Esophagus mucosa (tissue), 1 donor: ENCODE results near the gene SANBR. TPM values are rescaled to one million over a fixed set of nuclear protein-coding genes. Genes with fewer than 3 reads are reported as not detected.
"Not testable (repeated sequence)": the region's sequence is repeated elsewhere in the genome, so short reads cannot be mapped to it uniquely, and the experiment has no call there.

Experiments used
- ATAC-seq: fragments of 200-7000 bp; cut with Tn5 transposase; one replicate; pipeline ENCODE4 v1.9.1; 2020
- total RNA-seq: library from RNA; stranded (reverse); gene quantifications from one replicate; pipeline ENCODE4 v1.2.4, GENCODE V29; 2023
- donor health status: DM: yes; HTN: yes; CAD: no.

Gene SANBR
- total RNA-seq = 5.3 TPM

DNA sequence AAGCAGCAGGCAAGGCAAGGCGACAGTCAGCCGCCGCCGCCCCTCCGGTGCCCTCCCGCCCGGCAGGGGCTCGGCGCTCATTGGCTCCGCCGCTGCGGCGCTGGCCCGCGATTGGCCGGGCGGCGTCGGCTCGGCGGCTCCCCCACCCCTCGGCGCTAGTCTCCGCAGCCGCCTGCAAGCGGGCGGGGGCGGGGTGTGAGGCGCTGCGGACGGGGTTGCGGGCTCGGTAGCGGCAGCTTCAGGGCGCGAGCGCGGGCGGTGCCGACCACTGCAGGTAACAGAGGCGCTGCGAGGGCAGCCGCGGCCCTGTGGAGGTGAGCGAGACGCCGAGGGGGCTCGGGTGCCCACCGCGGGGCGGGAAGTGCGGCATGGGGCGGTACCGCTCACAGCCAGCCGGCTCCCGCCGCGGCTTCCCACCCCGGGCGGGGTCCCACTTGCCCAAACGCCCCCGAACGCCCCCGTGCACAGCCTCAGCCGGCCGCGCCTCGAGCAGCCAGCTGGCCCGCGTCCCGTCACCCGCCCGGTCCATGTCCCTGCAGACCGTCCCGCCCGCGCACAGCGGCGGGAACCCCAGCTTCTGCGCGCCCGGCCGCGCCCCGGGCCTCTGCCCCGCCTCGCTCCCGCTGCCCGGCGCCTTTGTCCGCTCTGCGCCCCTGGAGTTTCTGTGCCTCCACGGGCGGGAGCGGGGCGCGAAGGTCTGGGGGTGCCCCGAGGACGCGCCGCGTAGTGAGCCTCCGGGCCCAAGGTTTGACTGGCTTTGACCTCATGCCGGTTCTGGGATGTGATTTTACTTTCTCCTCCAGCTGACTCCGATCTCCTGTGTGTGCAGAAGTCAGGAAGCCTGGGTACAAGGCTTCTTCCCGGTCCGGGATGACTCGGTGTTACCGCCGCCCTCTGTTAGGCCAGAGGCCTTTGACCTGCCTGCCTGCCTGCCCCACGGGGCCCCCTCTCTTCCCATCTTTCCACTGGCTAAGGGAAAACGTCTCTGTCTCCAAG, at the start of gene SANBR:
Gene SANBR, plus strand, starts transcription at position 158 of the 996 bp plus-strand sequence. CDS start 4,480 bp downstream, outside the sequence.
- ATAC-seq = peak; percentile 99

DNA sequence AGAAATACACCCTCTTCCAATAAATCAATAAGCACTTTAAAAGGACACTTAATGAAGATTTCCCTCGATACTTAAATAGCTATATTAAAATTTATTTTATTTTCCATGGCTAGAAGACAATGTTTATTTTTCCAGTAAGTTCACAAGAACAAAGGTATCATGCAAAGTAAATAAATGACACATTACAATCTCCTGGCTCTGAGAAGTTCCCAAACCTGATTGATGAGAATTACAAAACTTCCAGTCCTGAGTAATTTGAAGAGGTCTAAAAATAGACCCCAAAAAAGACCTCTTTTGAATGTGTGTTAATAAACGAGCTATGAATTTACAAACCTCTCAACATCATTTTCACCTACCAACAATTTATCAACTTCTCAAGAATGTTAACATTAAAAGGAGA, 49.7 kb upstream of the SANBR start:
- peak; percentile 41 for ATAC-seq

DNA sequence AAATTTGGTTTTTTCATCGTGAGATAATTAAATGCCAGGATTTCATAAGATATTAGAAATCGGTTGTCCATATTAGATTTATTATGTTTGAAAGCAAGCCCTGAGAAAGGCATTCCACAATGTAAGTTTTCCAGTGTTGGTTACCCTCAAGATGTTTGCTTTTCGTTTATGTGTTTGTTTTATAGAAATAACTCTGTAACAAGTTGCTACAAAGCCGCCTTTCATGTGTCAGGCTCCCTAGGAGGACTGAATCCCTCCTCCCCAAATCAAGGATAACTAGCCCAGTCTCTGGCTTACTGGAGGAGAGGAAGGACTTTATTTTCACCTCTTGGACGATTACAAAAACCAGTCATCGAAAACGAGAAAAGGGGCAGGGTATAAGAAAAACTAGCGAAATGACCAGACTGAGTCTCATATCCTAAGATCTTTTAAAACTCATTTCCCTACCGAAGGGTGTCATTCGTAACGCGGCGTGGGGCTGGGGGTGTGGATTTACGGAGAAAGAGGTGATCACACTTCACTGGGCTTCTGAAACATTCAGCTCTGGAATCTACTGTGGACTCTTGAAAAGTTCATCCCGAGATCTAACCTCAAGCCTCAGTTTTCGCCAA, 49.2 kb upstream of the SANBR start:
- no peak for ATAC-seq

DNA sequence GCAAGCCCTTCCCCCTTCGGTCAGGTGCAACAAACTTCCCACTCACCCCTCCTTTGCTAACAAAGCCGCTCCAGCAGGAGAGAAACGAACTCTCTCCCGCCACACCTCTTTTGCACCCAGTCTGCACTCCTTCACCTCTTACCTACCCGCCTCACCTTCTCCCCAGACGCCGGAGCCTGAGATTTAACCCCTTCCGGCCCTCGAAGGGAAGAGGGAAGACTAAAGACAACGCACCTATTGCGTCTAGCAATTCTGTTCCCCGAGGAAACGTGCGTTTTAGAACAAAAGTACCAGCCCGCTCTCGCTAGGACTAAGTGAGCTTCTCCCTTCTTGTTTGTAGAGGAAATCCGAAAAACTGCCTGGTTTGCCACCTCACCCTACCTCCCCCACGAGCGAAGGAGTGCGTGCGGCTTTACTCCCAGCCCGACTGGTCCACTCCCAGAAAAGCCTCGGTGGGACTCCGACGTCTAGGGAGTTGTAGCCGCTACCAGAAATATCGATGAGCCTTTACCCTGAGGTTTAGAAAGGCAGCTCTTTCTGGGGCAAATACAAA, 48.6 kb upstream of the SANBR start:
- peak; percentile 91 for ATAC-seq

DNA sequence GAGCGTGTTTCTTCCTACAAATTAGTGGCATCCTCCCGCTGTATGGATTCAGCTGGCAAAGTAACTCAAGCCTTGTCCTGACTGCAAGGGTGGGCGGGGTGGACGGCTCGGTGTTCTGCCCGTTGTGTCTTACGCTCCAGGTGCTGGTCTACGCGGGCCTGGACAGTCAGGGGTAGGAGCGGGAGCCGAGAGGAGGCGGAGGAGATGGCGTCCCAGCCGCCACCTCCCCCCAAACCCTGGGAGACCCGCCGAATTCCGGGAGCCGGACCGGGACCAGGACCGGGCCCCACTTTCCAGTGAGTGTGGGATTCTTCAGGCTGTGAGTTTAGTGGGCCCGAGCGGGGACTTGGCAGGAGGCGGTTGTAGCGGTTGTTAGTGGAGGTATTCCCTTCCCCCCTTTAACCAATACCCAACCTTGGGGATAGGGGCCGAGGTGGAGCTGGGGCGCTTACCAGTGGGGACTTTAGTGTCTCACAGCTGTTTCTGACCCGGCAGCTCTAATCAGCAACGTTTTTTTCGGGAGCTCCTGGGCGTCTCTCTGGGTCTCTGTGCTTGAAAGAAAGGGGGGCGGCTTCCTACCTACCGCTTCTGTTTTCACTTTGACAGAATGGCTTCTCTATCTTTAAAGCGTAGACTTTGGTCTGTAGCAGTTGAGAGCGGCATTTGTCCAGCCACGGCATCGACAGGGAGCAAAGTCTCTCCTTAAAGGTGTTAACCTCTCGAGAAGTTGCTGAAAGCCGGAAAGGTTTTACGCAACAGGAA, 47.9 kb upstream of the SANBR start, which contains the start of the genes PEX13 and PUS10:
Gene PEX13, plus strand, starts transcription at position 165 of the 762 bp plus-strand sequence. Its CDS starts 40 bp downstream, at position 205.
Gene PUS10, minus strand, starts transcription at position 700 of the 762 bp plus-strand sequence. CDS start 6,365 bp downstream, outside the sequence.
- ATAC-seq = peak; percentile 83

DNA sequence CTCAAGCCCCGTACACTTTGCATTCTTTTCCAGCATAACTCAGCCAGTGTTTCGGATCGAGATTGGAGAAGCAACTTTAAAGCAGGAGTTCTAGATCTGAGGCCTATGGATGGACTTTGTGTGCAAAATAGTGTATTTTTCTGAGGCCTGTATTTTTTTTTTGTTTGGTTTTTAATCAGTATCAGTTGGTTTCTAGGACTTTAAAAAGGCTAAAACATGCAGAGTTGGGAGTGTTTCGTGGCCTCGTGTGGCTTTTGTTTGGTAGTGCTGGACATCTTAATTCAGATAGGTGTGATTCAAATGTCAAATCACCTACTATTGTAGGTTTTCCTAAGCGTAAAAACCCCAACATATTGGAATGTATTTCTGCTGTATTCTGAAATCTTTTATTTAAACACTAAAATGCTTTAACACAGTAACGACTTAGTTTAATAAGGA, 47.3 kb upstream of the SANBR start:
- no peak for ATAC-seq

DNA sequence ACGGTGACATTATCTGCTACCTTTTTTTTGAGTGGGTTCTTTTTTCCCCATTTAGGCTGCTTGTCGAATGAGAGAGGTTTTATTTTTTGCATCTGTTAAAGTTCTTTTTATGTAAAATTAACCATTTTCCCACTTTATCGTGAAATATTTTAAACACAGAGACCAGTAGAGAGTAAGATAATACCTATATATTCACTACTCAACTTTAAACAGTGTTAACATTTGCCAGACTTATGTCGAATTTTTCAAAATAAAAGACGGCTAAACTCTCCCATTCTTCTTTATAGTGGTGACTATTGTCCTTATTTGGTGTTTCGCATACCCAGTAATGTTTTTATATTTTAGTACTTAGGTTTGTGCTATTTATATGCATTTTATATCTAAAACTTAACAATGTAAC, 46.9 kb upstream of the SANBR start:
- no peak for ATAC-seq

DNA sequence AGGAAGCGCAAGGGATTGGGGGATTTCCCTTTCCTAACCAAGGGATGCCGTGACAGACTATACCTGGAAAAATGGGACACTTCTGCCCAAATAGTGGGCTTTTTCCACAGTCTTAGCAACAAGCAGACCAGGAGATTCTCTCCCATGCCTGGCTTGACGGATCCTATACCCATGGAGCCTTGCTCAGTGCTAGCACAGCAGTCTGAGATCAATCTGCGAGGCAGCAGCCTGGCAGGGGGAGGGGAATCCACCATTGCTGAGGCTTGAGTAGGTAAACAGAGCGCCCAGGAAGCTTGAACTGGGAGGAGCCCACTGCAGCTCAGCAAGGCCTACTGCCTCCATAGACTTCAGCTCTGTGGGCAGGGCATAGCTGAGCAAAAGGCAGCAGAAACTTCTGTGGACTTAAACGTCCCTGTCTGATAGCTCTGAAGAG, 44.4 kb upstream of the SANBR start:
- no peak for ATAC-seq

DNA sequence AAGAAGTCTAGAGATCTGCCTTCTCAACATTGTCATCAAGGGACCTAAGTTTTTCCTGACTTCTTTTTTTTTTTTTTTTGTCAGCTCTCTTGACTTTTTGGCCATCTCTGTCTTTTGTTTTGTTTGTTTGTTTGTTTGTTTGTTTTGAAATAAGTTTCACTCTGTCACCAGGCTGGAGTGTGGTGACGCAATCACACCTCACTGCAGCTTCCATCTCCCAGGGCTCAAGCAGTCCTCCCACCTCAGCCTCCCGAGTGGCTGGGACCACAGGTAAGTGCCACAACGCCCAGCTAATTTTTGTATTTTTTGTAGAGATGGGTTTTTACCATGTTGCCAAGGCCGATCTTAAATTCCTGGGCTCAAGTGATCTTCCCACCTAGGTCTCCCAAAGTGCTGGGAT, 42.0 kb upstream of the SANBR start:
- no peak for ATAC-seq

DNA sequence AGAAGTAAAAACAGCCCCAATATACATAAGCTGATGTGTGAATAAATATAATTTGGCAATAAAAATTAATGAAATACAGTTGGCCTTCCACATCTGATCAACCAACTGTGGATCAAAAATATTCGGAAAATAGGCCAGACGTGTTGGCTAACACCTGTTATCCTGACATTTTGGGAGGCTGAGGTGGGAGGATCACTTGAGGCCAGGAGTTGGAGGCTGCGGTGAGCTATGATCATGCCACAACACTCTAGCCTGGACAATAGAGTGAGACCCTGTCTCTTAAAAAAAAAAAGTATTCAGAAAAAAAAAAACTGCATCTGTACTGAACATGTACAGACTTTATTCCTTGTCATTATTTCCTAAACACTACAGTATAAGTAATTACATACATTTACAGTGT, 36.1 kb upstream of the SANBR start:
- ATAC-seq = no peak

DNA sequence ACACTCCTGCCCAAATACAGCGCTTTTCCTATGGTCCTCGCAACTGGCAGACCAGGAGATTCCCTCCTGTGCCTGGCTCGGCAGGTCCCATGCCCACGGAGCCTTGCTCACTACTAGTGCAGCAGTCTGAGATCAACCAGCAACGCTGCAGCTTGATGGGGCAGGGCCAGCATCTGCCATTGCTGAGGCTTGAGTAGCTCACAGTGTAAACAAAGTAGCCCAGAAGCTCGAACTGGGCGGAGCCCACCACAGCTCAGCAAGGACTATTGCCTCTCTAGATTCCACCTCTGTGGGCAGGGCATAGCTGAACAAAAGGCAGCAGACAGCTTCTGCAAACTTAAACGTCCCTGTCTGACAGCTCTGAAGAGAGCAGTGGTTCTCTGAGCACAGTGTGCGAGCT, 31.1 kb upstream of the SANBR start:
- not testable (repeated sequence) for ATAC-seq

DNA sequence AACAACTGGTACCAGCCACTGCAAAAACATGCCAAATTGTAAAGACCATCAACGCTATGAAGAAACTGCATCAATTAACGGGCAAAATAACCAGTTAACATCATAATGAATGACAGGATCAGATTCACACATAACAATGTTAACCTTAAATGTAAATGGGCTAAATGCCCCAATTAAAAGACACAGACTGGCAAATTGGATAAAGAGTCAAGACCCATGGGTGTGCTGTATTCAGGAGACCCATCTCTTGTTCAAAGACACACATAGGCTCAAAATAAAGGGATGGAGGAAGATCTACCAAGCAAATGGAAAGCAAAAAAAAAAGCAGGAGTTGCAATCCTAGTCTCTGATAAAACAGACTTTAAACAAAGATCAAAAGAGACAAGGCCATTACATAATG, 29.0 kb upstream of the SANBR start:
- not testable (repeated sequence) for ATAC-seq

DNA sequence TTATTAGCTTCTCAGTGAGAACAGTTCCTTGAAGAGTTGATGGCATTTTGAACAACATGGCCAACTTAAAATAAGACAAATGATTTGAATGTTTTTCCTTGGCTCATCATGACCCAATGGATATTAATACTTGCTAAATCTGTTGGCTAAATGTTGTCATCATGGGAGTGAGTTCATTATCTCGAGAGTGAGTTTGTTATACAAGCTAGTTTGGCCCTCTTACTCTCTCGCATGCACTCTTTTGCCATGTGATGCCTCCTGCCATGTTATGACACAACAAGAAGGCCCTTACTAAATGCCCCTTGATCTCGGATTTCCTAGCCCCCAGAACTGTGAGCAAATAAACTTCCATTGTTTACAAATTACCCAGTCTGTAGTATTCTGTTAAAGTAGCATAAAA, 22.9 kb upstream of the SANBR start:
- ATAC-seq = no peak

DNA sequence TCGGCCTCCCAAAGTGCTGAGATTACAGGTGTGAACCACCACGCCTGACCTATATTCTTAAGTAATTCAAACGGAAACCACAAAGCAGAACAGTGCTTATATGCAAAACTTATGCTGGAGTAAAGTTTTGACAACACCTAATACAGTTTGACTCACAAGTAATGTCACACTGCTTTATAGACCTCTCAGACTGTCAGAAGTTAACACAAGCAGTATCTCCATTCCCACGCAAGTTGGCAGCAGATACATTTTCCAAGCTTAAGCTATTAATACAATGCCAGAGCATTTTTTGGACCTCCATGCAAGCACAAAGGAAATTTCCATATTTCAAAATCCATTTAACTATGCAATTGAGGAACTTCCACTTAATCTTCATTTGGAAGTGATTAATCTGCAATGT, 21.0 kb upstream of the SANBR start:
- ATAC-seq = no peak

DNA sequence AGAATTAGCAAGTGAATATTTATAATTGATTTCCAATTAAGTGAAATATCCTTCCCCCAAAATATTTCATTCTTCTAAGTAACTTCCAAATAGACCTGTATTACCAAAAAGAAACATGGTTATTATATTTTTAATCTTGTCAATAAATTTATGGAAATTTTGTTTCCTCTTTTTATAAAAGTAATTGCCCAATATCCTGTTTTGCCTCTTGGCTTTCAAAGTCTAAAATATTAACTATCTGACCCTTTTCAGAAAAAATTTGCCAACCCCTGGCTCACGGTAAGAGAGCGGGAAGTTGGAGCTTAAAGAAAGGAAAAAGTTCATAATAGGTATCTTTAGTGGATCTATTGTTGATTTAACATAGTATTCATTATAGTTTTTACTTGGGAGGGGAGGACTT, 20.4 kb upstream of the SANBR start:
- no peak for ATAC-seq

DNA sequence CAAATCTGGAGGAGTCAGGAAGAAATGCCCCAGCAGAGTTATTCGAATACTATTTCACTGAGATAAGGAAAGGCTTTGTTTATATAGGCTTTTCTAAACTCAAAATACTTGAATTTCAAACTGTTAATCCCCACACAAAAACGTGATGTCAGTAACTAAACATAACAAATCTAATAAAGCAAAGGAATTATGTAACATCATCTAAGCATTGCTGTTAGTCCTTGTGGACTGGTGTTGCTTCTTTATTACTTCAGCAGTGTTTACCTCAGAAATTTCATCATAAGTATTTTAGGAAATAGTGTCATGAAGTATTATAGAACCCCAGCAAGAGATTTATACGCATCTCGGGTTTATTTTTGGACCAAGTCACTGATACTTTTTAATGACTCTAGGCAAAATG, 19.7 kb upstream of the SANBR start:
- ATAC-seq = peak; percentile 60

DNA sequence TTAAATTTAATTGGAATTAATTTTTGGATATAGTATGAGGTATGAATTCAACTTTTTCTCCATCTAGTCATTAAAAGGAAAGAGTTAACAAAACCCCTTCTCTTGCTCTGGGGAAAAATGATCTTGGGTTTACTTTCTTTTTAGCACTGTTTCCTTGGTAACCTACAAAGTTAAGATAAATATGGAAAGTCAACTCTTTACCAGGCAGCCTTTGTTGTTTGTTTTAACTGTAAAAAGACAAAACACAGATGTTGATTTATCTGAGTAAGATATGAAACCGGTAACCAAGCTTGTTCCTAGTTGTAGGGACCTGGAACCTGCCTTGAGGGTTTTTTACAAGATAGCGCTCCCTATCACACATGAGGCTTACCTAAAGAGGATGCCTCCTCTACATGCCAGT, 10.1 kb upstream of the SANBR start:
- no peak for ATAC-seq

DNA sequence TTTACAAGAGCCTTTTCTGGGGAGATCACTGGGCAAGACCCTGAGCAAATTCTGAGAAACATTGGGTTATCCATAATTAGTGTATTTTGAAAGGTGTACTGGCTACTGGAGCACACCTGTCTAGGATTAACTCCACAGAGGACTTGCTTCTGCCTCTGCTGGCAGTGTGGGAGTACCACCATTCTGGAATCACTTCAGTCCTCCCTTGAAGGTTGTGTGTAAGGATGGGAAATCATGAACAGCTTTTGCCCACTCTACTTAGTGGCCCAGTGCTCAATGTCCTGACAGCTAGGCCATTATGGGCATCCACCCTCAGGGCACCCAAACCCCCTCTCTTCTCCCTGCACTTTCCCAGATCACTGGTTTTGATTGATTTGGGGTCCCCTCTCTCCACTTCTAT, 8.1 kb upstream of the SANBR start:
- ATAC-seq = no peak

DNA sequence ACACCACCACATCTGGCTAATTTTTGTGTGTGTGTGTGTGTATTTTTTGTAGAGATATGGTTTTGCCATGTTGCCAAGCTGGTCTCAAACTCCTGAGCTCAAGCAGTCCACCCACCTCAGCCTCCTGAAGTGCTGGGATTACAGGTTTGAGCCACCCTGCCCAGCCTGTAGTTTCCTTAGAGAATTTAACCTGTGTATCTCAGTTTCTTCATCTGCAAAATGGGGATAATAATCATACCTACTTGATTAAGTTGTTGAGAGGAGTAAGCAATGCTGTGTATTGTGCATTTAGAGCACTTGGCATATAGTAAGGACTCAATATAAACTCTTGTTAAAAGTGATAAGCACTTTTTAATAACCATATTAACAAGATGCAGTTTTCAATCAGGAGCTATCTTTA, 6.3 kb upstream of the SANBR start:
- ATAC-seq = no peak

DNA sequence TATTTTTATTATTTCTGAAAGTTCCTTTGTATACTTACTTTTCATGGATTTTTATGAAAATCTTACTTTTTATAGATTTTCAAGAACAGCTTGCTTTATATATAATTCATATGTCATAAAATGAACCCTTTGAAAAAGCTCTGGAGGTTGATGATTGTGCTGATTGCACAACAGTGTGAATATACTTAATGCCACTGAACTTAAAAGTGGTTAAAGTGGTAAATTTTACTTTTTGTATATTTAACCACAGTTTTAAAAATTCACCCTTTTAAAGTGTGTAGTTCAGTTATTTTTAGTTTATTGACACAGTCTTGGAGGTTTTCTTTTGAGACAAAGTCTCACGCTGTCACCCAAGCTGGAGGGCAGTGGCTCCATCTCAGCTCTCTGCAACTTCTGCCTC, 8.4 kb downstream of the SANBR start:
- no peak for ATAC-seq

DNA sequence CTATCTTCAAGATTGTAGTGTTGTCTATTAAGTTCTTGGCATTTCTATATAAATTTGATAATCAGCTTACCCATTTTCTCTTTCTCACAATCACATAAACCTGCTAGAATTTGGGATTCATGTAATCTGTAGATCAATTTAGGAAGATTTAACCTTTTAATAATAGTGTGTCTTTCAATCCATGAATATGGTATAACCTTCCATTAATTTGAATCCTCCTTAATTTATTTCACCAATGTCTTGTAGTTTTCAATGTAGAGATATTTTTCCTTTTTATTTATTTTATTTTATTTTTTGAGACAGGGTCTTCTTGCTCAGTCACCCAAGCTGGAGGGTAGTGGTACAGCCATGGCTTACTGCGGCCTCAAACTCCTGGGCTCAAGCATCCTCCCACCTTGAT, 20.2 kb downstream of the SANBR start:
- ATAC-seq = no peak

DNA sequence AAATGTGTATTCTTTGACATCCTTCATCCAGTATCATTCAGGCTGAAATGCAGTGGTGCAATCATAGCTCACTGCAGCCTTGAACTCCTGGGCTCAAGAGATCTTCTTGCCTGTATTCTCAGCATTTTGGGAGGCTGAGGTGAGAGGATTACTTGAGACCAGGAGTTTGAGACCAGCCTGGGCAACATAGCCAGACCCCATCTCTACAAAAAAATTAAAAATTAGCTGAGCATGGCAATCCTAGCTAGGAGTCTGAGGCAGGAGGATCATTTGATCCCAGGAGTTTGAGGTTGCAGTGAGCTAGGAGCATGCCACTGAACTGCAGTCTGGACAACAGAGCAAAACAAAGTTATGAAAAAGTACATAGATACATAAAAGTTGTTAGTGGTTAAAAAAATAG, 24.1 kb downstream of the SANBR start:
- no peak for ATAC-seq
